ENCODE measurements around the gene DNM3. TPM values are rescaled to one million over a fixed set of nuclear protein-coding genes. Genes with fewer than 3 reads are reported as not detected.
"Not testable (repeated sequence)": the region's sequence is repeated elsewhere in the genome, so short reads cannot be mapped to it uniquely, and the experiment has no call there.

The DNM3 gene
- total RNA-seq, 2 donors from 2014 or later, result 4.7 to 4.9 TPM

DNA sequence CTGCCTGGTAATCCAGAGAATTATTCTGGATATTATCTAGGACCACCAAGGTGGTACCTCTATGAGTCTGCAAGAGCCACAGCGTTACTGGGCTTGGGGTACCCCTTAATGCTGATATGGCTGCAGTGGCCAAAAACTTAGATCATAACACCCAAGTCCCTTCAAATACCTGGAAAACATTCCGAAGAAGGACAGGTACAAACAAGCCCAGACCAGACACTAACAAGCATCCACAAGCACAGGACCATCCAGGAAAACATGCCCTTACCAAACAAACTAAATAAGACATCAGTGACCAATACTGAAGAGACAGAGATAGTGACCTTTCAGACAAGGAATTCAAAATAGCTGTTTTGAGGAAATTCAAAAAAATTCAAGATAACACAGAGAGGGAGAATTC, 582.0 kb downstream of the DNM3 start:
- intact Hi-C loops (cut with DNase I), result loop anchor here in 1 of 2 donors (10.0 kb wide), 1 partner anchor 419 kb away; no protein-coding TSS in a partner anchor
- DNase-seq (ENCODE audit: low spot score), result no peak

- intact Hi-C loops (cut with DNase I), result loop anchor here in 1 of 2 donors (10.0 kb wide), 1 partner anchor 421 kb away; no protein-coding TSS in a partner anchor
- no peak for DNase-seq (ENCODE audit: low spot score)
These were observed 584.0 kb downstream of the DNM3 start for GRCh38 chr1:172425339-172425738.

GRCh38 chr1:172427191-172427590, 585.9 kb downstream of the DNM3 start:
- intact Hi-C loops (cut with DNase I), result loop anchor here in 1 of 2 donors (10.0 kb wide), 1 partner anchor 422 kb away; no protein-coding TSS in a partner anchor
- DNase-seq (ENCODE audit: low spot score), result no peak

- DNase-seq (ENCODE audit: low spot score), result no peak
- intact Hi-C loops (cut with DNase I), result loop anchor here in 1 of 2 donors (10.0 kb wide), 1 partner anchor 425 kb away; no protein-coding TSS in a partner anchor
These were observed 588.2 kb downstream of the DNM3 start for GRCh38 chr1:172429331-172430127.

GRCh38 chr1:172430128-172430454, 588.8 kb downstream of the DNM3 start:
- intact Hi-C loops (cut with DNase I), result no loop called here
- no peak for DNase-seq (ENCODE audit: low spot score)

- intact Hi-C loops (cut with DNase I), result no loop called here
- no peak for DNase-seq (ENCODE audit: low spot score)
These were observed 589.9 kb downstream of the DNM3 start for GRCh38 chr1:172431204-172431603.

GRCh38 chr1:172431721-172432192, 590.5 kb downstream of the DNM3 start:
- DNase-seq (ENCODE audit: low spot score), result no peak
- intact Hi-C loops (cut with DNase I), result no loop called here

- not testable (repeated sequence) for DNase-seq (ENCODE audit: low spot score)
These were observed 595.9 kb downstream of the DNM3 start for GRCh38 chr1:172437183-172437582.

GRCh38 chr1:172442404-172442803, 601.1 kb downstream of the DNM3 start:
- DNase-seq (ENCODE audit: low spot score), result no peak
- intact Hi-C loops (cut with DNase I), result loop anchor here in 1 of 2 donors (5.0 kb wide), 1 partner anchor 440 kb away; no protein-coding TSS in a partner anchor

More at GRCh38 chr1:172437183-172437582, 595.9 kb downstream of the DNM3 start:
- intact Hi-C loops (cut with DNase I), result not testable (repeated sequence)

- DNase-seq (ENCODE audit: low spot score), result no peak
- intact Hi-C loops (cut with DNase I), result loop anchor here in 1 of 2 donors (5.0 kb wide), 1 partner anchor 441 kb away; no protein-coding TSS in a partner anchor
These were observed 601.7 kb downstream of the DNM3 start for GRCh38 chr1:172442843-172443565.

DNA sequence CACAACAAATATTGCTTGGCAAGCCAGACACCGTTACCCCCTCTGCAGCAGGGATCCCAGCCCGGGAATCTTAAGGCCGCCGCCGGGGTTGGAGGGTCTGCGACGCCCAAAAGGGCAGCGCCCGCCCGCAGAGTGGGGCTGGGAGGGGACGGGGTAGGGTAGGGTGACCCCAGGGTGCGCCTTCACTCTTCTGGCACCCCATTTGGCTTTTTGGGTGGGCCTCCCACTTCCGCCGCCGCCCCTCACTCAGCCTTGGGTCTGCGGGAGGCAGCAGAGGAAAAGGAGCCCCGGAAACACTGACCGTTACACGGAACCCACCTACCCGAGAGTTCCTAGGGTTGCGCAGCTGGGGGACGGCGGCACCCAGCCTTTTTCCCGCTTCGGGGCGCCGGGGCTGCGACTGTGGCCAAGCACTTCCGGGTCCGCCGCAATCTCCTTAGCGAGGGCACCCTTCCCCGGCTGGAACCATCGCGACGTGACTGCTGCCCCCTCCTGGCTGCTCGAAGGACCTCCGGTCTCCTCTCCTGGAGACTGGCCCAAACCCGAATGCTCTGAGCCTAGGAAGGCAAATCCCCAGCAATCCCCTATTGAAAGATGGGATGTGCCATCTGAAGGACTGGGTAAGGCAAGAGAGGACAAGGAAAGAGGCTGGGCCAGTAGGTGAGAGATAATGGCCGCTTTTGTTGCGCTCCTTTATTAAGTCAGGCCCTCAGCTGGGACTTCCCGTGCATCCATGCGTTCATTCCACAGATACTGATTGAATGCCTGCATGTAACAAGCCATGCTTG, 602.6 kb downstream of the DNM3 start, which contains the start of gene PIGC:
Gene PIGC, minus strand, starts transcription at position 404 of the 788 bp plus-strand sequence. CDS start 1,447 bp downstream, outside the sequence.
- DNase-seq (ENCODE audit: low spot score), result peak; percentile 98
- intact Hi-C loops (cut with DNase I), result loop anchor here in 1 of 2 donors (5.0 kb wide), 1 partner anchor 442 kb away; no protein-coding TSS in a partner anchor

DNA sequence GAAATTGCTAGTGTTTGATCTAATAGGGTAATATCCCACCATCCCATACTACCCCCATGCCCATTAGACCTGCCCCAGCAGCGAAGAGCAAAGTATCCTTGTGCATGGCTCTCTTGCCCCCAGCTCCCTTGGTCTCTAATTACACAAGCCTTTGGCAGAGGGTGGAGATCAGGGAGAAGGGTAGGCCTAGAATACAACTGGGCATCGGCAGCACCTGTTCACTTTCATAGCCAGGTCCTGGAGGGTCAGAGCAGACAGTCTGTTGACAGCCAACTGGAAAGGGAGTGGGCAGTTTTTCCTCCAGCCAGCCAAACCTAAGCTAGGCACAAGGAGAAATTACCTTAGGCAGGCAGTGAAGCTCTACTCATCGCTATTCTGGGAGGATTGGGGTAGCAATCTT, 605.2 kb downstream of the DNM3 start:
- intact Hi-C loops (cut with DNase I), result no loop called here

GRCh38 chr1:172447641-172448040, 606.3 kb downstream of the DNM3 start:
- no peak for DNase-seq (ENCODE audit: low spot score)
- intact Hi-C loops (cut with DNase I), result no loop called here

More for the DNA sequence above, 605.2 kb downstream of the DNM3 start:
- DNase-seq (ENCODE audit: low spot score), result no peak

DNA sequence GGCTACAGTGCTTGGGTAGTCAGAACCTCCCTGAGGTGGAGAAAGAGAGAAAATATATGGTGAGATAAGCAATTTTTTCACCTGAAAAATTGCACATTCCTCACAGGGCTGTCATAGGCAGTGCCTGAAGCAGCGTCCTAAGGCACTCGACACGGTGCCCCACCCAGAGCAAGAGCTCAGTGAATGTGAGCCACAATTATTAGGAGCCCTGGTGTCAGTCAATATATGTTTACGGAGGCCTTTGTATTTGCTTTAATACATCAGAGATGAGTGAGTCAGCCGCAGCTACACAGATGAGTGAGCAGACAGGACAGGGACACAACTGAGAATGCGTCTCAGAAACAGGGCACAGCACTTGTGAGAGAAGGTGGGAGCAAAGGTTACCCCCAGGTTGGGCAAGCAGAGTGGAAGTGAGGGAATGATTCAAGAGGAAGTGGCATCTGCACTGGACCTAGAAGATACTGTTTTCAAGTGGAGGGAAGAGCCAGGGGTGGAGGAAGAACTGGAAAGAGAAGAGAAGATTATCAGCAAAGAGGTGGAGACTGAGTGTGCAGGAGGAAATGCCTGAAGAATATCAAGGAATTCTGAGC, 607.8 kb downstream of the DNM3 start:
- intact Hi-C loops (cut with DNase I), result no loop called here
- DNase-seq (ENCODE audit: low spot score), result no peak

DNA sequence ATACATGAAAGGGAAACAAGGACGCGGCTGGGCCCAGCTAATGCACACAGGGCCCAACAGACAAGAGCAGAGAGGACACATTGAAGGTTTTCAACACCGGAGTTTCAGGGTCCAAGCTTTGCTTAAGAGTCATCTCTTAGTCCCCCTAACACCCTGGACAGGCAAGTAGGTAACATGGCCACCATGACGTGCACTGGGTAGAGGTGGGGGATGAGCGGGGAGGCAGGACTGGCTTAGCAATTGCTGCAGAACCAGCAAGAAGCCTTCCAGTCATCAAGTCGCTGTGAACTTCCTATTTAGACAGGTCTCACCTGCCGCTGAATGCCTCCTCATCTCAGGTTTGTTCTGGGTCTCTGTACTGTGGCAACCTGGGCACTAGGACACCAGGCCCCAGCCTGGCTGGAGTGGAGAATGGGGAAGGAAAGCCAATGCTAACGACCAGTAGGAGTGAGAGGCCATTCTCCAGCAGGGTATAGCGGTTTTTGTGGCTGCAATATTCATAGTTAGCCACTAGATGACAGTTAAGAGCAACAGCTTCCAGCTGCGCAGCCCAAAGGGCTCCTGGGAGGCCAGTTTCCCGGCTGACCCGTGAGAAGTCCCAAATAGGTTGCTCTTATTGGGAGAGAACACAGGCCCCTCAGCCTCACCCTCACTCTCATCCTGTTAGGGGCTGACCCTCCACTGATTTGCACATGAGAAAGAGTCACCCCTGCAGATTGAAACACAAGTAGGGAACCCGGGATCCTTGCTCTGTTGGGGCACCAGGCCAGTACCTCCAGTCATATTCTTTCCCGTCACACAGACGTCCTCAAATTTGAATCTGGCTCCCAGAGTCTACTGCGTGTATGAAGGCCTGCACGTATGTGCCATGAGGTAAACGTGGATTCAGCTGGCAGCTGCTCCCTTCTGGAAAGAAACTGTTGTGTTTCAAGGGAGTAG, 608.6 kb downstream of the DNM3 start:
- DNase-seq (ENCODE audit: low spot score), result peak; percentile 85
- intact Hi-C loops (cut with DNase I), result loop anchor here in 1 of 2 donors (10.0 kb wide), 1 partner anchor 275 kb away; no protein-coding TSS in a partner anchor

GRCh38 chr1:172450524-172450885, 609.2 kb downstream of the DNM3 start:
- intact Hi-C loops (cut with DNase I), result loop anchor here in 1 of 2 donors (10.0 kb wide), 1 partner anchor 274 kb away; no protein-coding TSS in a partner anchor
- DNase-seq (ENCODE audit: low spot score), result no peak

- intact Hi-C loops (cut with DNase I), result loop anchor here in 1 of 2 donors (10.0 kb wide), 1 partner anchor 274 kb away; no protein-coding TSS in a partner anchor
- DNase-seq (ENCODE audit: low spot score), result no peak
These were observed 609.7 kb downstream of the DNM3 start for GRCh38 chr1:172451002-172451443.
